Measurements from ENCODE around the gene FAM153A. TPM values are rescaled to one million over a fixed set of nuclear protein-coding genes. Genes with fewer than 3 reads are reported as not detected.
"Not testable (repeated sequence)": the region's sequence is repeated elsewhere in the genome, so short reads cannot be mapped to it uniquely, and the experiment has no call there.

Gene FAM153A
- polyA plus RNA-seq, 3 donors, result 0.12 to 0.67 (median 0.21) TPM

DNA sequence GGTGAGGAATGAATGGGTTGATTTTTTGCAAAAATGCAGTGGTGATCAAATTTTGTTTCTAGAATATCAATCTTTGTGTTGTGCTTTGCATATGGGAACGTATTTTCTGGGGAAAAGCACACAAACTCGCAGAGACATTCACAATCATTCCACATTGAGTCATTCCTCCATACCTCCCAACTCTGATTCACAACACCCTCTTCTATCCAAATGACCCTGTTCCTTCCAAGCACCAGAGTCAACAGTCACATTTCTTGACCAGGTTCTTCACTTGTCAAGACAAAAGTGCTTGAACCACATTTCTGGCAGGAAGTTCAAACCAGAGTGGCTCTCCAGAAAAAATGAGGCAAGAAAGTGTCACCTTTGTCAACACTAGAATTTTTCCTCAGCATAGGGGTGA lies 35.3 kb downstream of the FAM153A start:
- not testable (repeated sequence) for DNase-seq

DNA sequence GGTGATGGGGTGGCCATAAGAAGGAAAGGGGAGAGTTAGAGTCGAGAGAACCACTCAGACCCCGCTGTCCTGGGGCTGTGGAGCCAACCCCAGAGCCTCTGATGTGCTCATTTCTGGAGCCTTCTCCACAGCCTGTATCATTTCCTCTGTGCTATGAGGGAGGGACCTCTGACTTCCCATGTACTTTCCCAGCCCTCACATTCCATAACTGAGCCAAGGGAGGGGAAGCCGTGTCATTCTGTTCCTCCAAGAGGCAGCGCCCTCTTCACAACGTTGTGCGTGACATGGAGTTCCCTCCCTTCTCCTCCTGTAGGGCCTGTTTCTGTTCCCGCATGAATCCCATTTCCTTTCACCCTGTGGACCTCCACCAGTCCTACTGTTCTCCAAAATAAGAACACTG lies 57.8 kb downstream of the FAM153A start:
- DNase-seq, result not testable (repeated sequence)

DNA sequence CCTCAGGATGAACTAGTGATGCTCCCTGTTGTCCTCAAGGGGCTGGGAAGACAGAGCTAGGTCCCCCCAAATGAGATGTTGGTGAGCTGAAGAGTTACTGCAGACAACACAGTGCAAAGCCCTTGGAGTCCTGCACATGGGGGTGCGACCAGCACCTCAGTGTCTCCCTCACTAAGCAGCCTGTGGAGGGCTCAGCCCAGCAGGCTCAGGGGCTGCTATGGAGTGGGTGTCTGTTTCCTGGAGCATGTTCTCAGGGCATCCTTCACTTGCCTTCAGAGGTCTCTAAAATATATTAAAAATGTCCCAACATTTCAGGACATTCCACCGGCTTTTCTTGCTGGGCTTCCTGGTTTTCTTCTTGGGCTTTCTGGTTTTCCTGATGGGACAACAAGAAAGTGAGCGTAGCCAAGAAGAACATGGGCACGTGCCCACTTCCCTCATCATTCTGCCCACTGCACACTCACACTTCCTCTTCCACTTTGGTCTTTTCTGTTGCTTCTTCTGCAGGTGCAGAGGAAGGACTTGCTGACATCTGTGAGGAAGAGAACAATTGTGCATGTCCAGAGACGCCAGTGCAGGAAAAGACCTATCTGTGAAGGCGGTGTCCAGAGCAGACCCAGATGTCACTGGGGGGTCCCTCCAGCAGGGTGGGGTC lies 58.7 kb downstream of the FAM153A start:
- DNase-seq, result not testable (repeated sequence)

DNA sequence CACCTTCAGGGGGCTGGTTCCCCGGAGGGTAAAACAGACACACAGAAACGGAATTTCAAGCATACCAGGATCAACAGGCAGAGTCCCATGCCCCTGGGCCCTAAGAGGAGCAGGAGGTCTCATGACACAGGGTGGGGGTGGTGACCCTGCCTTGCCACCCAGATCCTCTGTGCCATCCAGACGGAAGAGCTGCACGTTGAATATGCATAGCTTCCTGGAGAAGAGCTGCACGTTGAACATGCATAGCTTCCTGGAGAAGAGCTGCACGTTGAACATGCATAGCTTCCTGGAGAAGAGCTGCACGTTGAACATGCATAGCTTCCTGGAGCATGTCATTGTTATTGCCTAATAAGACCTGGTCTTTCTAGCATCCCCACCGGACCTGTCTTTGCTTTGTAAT lies 59.9 kb downstream of the FAM153A start:
- DNase-seq, result not testable (repeated sequence)

DNA sequence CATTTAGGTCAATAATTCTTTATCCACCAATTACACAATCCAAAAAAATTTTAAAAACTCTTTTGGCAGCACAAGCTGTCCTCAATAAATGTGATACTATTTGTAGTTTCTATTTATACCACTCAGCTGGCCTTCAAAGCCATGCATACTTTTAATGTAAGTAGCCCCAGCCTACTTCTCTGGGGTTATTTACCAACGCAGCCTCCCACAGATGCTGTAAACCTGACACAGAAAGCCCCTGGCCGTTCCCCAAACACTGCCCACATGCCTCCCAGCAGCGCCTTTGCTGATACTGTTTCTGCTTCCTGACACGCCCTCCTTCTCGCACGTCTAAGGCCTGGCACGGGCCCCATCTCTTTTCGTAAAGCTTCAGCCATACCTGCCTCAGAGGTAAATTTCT lies 62.7 kb downstream of the FAM153A start:
- not testable (repeated sequence) for DNase-seq

DNA sequence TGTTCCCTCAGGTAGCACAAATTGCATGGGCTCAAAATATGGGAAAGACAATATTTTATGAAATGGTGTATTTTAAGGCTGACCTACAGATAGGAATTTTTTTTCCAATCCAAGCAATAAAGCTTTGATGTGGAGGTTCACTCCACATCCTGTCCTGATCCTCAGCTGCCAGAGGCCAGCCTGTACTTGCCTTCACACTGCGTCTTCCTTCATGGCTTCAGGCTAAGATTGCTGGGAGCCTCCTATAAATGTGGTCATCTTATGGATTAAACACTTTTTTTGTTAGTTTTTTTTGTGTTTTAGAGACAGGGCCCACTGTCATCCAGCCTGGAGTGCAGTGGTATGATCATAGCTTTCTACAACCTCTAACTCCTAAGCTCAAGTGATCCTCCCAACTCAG lies 67.3 kb downstream of the FAM153A start:
- not testable (repeated sequence) for DNase-seq

DNA sequence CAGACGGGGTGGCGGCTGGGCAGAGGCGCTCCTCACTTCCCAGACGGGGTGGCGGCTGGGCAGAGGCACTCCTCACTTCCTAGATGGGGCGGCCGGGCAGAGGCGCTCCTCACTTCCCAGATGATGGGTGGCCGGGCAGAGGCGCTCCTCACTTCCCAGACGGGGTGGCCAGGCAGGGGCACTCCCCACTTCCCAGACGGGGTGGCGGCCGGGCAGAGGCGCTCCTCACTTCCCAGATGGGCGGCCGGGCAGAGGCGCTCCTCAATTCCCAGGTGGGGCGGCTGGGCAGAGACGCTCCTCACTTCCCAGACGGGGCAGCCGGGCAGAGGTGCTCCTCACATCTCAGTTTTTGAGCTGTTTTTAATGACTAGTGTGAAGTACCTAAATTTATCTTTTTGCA lies 86.6 kb downstream of the FAM153A start:
- DNase-seq, result not testable (repeated sequence)

DNA sequence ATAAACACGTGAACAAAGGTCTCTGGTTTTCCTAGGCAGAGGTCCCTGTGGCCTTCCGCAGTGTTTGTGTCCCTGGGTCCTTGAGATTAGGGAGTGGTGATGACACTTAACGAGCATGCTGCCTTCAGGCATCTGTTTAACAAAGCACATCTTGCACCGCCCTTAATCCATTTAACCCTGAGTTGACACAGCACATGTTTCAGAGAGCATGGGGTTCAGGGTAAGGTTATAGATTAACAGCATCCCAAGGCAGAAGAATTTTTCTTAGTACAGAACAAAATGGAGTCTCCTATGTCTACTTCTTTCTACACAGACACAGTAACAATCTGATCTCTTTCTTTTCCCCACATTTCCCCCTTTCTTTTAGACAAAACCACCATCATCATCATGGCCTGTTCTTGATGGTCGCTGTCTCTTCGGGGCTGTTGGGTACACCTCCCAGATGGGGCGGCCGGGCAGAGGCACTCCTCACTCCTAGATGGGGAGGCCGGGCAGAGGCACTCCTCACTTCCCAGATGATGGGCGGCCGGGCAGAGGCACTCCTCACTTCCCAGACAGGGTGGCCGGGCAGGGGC lies 87.3 kb downstream of the FAM153A start:
- DNase-seq, result not testable (repeated sequence)

DNA sequence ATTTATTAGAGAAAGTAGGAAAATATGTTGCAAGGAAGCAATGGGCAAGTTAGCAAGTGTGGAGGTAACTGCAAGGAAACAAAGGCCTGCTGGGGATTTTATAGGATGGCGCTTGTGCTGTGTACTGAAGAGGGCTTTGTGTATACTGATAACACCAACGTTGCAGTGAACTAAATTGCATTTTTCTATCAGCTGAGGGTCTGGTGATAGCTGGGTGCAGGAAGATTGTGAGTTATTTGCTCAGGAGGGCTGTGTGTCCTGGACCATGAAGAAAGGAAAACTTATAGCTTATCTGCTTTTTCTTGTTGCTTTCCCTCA lies 88.2 kb downstream of the FAM153A start:
- not testable (repeated sequence) for DNase-seq

DNA sequence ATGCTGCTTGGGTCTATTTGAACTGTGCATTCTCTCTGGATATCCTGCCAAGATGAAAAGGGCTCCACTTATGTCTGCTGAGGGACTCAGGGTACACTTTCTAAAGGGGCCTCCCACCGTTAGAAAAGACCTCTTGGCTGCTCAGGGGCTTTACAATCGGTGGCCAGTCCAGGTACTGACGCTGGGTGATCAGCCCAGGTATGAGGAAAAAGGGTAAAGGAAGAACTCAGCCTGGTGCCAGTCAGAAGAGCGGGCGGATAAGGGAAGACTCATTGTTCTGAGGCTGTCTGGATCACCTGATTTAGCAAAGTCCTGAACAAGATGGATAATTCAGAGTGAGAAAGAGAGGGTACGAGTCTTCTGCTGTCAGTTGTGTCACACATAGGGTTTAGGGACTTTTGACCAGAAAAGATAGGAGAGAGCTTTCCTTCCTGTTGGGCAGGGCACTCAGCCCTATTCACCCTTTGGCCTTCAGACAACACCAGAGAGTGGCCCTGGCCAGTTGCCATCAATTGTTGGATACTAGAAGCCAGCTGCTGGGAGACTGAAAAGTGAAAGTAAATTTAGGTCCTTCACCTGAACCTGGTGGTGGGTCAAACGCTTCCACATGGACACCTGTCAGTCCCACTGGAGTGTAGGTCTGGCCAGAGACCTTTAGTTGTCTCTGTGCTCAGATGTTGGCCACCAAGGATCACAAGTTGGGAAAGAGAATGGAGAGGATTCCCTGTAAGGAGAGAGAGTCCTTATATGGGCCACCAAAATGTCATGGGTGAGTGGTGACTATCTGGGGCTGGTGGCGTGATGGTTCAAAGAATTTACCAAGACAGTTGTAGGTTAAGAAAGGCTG lies 88.8 kb downstream of the FAM153A start:
- DNase-seq, result not testable (repeated sequence)

DNA sequence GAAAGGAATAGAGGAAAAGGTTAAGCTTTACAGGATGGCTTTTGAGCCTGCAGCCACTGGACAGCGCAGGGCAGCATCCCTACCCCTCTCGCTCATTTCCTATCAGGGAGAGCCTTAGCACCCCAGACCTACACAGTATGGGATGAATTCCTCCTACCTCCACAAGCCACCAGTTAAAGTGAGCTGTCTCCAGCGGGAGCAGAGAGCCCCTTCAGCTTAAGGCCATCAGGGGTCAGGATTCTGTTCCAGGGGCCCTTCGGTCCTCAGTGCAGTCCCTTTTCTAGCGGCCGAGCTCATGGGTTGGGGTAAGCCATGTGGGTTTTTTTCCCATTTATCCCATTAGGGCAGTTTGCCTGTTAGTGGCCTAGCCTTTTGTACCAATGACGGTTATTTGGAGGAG lies 89.7 kb downstream of the FAM153A start:
- not testable (repeated sequence) for DNase-seq

DNA sequence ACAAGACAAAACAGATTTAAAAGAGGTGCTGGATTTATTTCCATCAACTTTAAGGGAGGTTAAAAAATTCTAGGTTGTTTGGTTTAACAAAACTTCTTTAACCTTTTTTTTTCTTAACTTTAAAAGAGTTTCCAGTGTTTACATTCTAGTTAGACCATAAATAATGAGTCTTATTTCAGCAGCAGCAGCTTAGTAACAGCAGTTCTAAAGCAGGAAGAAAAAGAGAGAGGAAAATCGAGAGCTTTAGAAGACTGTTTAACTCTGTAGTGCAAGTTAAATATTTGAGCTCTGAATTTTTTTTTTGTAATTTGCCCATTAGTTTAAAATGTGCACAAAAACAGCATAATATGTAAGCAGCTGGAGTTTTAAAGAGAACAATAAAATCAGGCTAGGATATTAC lies 90.2 kb downstream of the FAM153A start:
- DNase-seq, result peak; percentile 1

DNA sequence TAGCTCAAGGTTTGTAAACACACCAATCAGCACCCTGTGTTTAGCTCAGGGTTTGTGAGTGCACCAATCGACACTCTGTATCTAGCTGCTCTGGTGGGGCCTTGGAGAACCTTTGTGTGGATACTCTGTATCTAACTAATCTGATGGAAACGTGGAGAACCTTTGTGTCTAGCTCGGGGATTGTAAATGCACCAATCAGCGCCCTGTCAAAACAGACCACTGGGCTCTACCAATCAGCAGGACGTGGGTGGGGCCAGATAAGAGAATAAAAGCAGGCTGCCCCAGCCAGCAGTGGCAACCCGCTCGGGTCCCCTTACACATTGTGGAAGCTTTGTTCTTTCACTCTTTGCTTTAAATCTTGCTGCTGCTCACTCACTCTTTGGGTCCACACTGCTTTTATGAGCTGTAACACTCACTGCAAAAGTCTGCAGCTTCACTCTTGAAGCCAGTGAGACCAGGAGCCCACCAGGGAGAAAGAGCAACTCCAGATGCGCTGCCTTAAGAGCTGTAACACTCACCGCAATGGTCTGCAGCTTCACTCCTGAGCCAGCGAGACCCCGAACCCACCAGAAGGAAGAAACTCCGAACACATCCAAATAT lies 93.6 kb downstream of the FAM153A start:
- DNase-seq, result not testable (repeated sequence)

DNA sequence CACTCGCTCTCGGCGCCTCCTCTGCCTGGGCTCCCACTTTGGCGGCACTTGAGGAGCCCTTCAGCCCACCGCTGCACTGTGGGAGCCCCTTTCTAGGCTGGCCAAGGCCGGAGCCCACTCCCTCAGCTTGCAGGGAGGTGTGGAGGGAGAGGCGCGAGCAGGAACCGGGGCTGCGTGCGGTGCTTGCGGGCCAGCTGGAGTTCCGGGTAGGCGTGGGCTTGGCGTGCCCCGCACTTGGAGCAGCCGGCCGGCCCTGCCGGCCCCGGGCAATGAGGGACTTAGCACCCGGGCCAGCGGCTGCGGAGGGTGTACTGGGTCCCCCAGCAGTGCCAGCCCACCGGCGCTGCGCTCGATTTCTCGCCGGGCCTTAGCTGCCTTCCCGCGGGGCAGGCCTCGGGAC lies 94.6 kb downstream of the FAM153A start:
- not testable (repeated sequence) for DNase-seq

DNA sequence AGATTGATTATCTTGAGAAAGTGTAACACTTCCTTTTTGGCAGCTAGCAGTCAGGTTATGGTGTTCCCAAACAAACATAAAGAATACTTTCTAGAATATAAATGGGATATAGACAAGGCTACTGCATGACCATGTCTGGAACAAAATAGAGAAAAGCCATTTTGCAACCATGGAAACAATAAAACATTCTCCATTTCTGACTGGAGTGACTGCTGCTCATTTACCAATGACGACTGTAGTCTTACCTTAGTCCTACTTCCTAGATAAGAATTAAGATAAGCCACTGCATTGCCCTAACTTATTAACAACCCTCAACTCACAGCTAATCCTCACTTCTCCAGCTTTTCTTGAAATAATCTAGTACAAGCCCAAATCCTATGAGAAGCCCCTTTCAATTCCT lies 100.8 kb downstream of the FAM153A start:
- not testable (repeated sequence) for DNase-seq

Other genes with a start within 250 kb of the FAM153A start
- 100 to 1,000 TPM in 2 of 3 donors, 10 to 100 TPM in 1; 78.8 to 110 (median 105) TPM for gene FAM193B, start 228.3 kb downstream of the FAM153A start, polyA plus RNA-seq (ENCODE audit: insufficient read length in 3 of 3)
- gene TMED9, start 190.7 kb downstream of the FAM153A start, polyA plus RNA-seq (ENCODE audit: insufficient read length in 3 of 3), result 100 to 1,000 TPM; 164 to 180 (median 166) TPM
- gene B4GALT7, start 182.8 kb downstream of the FAM153A start, polyA plus RNA-seq (ENCODE audit: insufficient read length in 3 of 3), result 10 to 100 TPM; 28.7 to 34.0 (median 29.6) TPM
- gene PROP1, start 213.3 kb upstream of the FAM153A start, polyA plus RNA-seq (ENCODE audit: insufficient read length in 3 of 3), result under 1 TPM in 1 of 3 donors, not detected in 2; 0.12 TPM